ENCODE results near the gene NDST3.

GRCh38 chr4:118081434-118081833, 47.1 kb downstream of the NDST3 start:
- no peak for TF ChIP-seq CTCF (IDR thresholded peaks at IDR 0.05)
- no peak for TF ChIP-seq POLR2A (IDR thresholded peaks at IDR 0.05)
- no peak for TF ChIP-seq POLR2AphosphoS5 (IDR thresholded peaks at IDR 0.05)

Measured in breast epithelium (tissue), 3 donors.